Activated B cell treated with CpG ODN at 0.5 μM for 24 hours (primary cell): ENCODE data around the gene AGBL4. TPM values are rescaled to one million over a fixed set of nuclear protein-coding genes. Genes with fewer than 3 reads are reported as not detected.

Source experiments
- ATAC-seq: fragments of 200-7000 bp; cut with Tn5 transposase; one replicate; pipeline ENCODE4 v1.10.0; 2021; ENCODE audit warnings: low read depth, mild to moderate bottlenecking, moderate library complexity
- CTCF ChIA-PET: fragments of 350-600 bp; sonication (Branson Sonifier 250); formaldehyde crosslinking; loops from one replicate; lab custom pipeline; 2021; ENCODE audit warnings: antibody characterized with exemption; lab: Charles Lee
- POLR2A ChIA-PET: fragments of 350-600 bp; sonication (Branson Sonifier 250); formaldehyde crosslinking; loops from one replicate; lab custom pipeline; 2021; ENCODE audit warnings: antibody characterized with exemption; lab: Charles Lee
- DNase-seq: peaks from one replicate; pipeline ENCODE4 v3.0.0; 2022
- H3K27ac Mint-ChIP-seq: one replicate; pipeline ENCODE4 v1.8.0; 2020; ENCODE audit warnings: mixed read lengths
- H3K27me3 Mint-ChIP-seq: one replicate; pipeline ENCODE4 v1.8.0; 2021; ENCODE audit warnings: mixed read lengths
- H3K36me3 Mint-ChIP-seq: one replicate; pipeline ENCODE4 v1.8.0; 2021; ENCODE audit warnings: low read depth, mixed read lengths
- H3K4me1 Mint-ChIP-seq: one replicate; pipeline ENCODE4 v1.8.0; 2021; ENCODE audit warnings: mixed read lengths
- H3K4me3 Mint-ChIP-seq: one replicate; pipeline ENCODE4 v1.8.0; 2020; ENCODE audit warnings: mild to moderate bottlenecking, mixed read lengths
- H3K9me3 Mint-ChIP-seq: one replicate; pipeline ENCODE4 v1.8.0; 2020; ENCODE audit warnings: mixed read lengths
- intact Hi-C: fragments of 100-400 bp; cut with micrococcal nuclease; formaldehyde crosslinking; loops from one replicate; pipeline ENCODE4 v1.15.1; 2024
- total RNA-seq: library from RNA; stranded (reverse); gene quantifications from 2 replicates; pipeline ENCODE4 v1.2.3, GENCODE V29; 2022
- TF ChIP-seq, protein P1 (sequence below): fragments of 200-600 bp; IDR thresholded peaks from one replicate; pipeline ENCODE4 v1.8.0; 2022; ENCODE audit warnings: antibody characterized with exemption, mild to moderate bottlenecking

AGBL4 gene
- total RNA-seq, 1 donor from 2014 or later, result 0.24 TPM

GRCh38 chr1:49046305-49046704, 977.4 kb downstream of the AGBL4 start:
- H3K27me3 Mint-ChIP-seq, result peaks cover 2% of the 10 kb centered on the region

DNA sequence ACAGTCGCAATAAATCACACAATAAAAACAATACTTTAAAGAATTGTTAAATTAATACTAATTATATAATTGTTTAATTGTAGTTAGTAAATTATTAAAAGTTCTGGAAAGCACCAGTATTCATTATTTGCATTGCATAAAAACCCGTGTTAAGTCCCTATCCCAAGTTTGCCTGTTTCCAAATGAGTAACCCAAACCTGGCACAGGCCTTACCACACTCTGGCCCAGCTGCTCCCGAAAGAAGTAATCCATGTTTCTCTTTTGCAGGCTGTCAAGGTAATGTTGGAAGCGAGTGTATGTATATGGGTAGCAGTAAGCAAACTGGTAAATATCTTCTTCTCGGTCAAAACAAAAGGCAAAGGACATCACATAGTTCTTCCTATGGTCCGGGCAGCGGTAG, 978.4 kb downstream of the AGBL4 start:
- TF ChIP-seq, protein P1, sequence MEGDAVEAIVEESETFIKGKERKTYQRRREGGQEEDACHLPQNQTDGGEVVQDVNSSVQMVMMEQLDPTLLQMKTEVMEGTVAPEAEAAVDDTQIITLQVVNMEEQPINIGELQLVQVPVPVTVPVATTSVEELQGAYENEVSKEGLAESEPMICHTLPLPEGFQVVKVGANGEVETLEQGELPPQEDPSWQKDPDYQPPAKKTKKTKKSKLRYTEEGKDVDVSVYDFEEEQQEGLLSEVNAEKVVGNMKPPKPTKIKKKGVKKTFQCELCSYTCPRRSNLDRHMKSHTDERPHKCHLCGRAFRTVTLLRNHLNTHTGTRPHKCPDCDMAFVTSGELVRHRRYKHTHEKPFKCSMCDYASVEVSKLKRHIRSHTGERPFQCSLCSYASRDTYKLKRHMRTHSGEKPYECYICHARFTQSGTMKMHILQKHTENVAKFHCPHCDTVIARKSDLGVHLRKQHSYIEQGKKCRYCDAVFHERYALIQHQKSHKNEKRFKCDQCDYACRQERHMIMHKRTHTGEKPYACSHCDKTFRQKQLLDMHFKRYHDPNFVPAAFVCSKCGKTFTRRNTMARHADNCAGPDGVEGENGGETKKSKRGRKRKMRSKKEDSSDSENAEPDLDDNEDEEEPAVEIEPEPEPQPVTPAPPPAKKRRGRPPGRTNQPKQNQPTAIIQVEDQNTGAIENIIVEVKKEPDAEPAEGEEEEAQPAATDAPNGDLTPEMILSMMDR, result no peak
- H3K4me3 Mint-ChIP-seq, result no peak overlapping the region
- H3K27ac Mint-ChIP-seq, result no peak overlapping the region
- no peaks in the 10 kb centered on the region for H3K36me3 Mint-ChIP-seq
- DNase-seq, result no peak
- no peak for ATAC-seq
- H3K27me3 Mint-ChIP-seq, result peaks cover 2% of the 10 kb centered on the region
- ChIA-PET POLR2A (no interaction called here), CTCF (no interaction called here)
- no peaks in the 10 kb centered on the region for H3K4me1 Mint-ChIP-seq
- intact Hi-C loops, result no loop called here
- no peaks in the 10 kb centered on the region for H3K9me3 Mint-ChIP-seq

More at GRCh38 chr1:49046305-49046704, 977.4 kb downstream of the AGBL4 start:
- Mint-ChIP-seq H3K4me3 (no peak overlapping the region), H3K36me3 (no peaks in the 10 kb centered on the region), H3K9me3 (no peaks in the 10 kb centered on the region), H3K4me1 (no peaks in the 10 kb centered on the region), H3K27ac (no peak overlapping the region)
- no peak for DNase-seq
- CTCF ChIA-PET, result no interaction called here
- POLR2A ChIA-PET, result interaction anchor here (0.6 kb wide), 1 partner anchor 16 kb away, joined by 3 read pairs; no protein-coding TSS in a partner anchor
- TF ChIP-seq, protein P1, result no peak
- intact Hi-C loops, result no loop called here
- no peak for ATAC-seq

- POLR2A ChIA-PET, result no interaction called here
- Mint-ChIP-seq H3K27ac (no peak overlapping the region), H3K27me3 (peaks cover 5% of the 10 kb centered on the region), H3K4me3 (no peak overlapping the region), H3K9me3 (no peaks in the 10 kb centered on the region), H3K36me3 (no peaks in the 10 kb centered on the region), H3K4me1 (no peaks in the 10 kb centered on the region)
- no peak for ATAC-seq
- no peak for DNase-seq
- CTCF ChIA-PET, result no interaction called here
- intact Hi-C loops, result no loop called here
- TF ChIP-seq, protein P1, result no peak
These were observed 987.1 kb downstream of the AGBL4 start for GRCh38 chr1:49036700-49037099.

DNA sequence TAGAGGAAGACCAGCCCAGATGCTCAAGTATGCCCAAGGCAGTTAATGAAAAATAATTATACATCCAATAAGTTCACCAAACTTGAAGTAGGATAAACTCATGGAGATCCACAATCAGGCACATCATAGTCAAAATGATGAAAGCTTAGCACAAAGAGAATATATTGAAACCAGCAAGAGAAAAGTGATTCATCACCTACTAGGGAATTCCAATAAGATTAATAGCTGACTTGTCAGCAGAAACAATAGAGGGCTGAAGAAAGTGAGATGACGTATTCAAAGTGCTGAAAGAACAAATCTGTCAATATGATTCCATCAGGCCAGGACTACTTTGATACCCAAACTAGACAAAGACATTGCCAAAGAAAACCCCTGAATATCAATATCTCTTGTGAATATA, 995.4 kb downstream of the AGBL4 start:
- Mint-ChIP-seq H3K27ac (no peak overlapping the region), H3K36me3 (no peaks in the 10 kb centered on the region), H3K4me3 (no peak overlapping the region), H3K27me3 (no peaks in the 10 kb centered on the region), H3K4me1 (no peaks in the 10 kb centered on the region), H3K9me3 (peaks cover 14% of the 10 kb centered on the region)
- TF ChIP-seq, protein P1, result no peak
- DNase-seq (no peak), ATAC-seq (no peak)
- POLR2A ChIA-PET, result no interaction called here
- CTCF ChIA-PET, result interaction anchor here (1.0 kb wide), 1 partner anchor 351 kb away, joined by 3 read pairs; no protein-coding TSS in a partner anchor
- intact Hi-C loops, result no loop called here

- ChIA-PET POLR2A (no interaction called here), CTCF (no interaction called here)
- ATAC-seq (no peak), DNase-seq (no peak)
- Mint-ChIP-seq H3K4me3 (no peak overlapping the region), H3K36me3 (no peaks in the 10 kb centered on the region), H3K4me1 (no peaks in the 10 kb centered on the region), H3K27ac (no peak overlapping the region), H3K9me3 (peaks cover 14% of the 10 kb centered on the region), H3K27me3 (no peaks in the 10 kb centered on the region)
- TF ChIP-seq, protein P1, result no peak
- intact Hi-C loops, result no loop called here
These were observed 997.4 kb downstream of the AGBL4 start for GRCh38 chr1:49026230-49026811.
